ENCODE data around the gene PTP4A2.

DNA sequence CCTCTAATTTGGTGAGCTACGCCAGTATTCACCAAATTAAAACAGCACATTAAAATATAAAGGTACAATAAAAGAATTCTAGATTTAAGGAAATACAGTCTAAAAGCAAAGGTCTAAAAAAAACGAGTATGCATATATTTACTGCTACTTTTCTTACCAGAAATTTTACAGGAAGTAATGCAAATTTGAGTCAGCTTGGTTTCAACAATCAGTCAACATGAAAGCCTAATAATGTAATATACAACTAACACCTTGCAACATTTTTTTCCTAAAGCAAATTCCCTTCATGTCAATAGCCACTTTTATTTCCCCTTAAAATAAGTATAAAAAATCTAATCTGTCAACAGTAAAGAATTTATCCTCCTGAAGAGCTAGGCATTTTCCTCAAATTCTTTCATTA is 11.9 kb downstream of the PTP4A2 start:
- TF ChIP-seq, protein P1, sequence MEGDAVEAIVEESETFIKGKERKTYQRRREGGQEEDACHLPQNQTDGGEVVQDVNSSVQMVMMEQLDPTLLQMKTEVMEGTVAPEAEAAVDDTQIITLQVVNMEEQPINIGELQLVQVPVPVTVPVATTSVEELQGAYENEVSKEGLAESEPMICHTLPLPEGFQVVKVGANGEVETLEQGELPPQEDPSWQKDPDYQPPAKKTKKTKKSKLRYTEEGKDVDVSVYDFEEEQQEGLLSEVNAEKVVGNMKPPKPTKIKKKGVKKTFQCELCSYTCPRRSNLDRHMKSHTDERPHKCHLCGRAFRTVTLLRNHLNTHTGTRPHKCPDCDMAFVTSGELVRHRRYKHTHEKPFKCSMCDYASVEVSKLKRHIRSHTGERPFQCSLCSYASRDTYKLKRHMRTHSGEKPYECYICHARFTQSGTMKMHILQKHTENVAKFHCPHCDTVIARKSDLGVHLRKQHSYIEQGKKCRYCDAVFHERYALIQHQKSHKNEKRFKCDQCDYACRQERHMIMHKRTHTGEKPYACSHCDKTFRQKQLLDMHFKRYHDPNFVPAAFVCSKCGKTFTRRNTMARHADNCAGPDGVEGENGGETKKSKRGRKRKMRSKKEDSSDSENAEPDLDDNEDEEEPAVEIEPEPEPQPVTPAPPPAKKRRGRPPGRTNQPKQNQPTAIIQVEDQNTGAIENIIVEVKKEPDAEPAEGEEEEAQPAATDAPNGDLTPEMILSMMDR (IDR thresholded peaks at IDR 0.05): no peak
- no peak for TF ChIP-seq POLR2A (IDR thresholded peaks at IDR 0.05)

All from adrenal gland (tissue), 5 donors.